ENCODE measurements around the gene PNKD. TPM values are rescaled to one million over a fixed set of nuclear protein-coding genes. Genes with fewer than 3 reads are reported as not detected.

Gene PNKD
- total and polyA plus RNA-seq, 2 of the 8 experiments (the other 6 are each of a cell fraction or from before 2014, with no cell fraction given): 43.9 to 65.4 TPM

DNA sequence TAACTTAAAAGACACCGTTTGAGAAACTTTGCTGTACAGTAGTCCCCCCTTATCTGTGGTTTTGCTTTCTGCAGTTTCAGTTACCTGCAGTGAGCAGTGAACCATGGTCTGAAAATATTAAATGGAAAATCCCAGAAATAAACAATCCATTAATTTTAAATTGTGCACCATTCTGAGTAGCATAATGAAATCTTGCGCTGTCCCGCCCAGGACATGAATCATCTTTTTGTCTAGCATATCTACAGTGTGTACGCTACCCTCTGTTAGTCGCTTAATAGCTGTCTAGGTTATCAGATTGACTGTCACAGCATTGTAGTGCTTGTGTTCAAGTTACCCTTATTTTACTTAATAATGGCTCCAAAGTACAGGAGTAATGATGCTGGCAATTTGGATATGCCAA lies 47.3 kb upstream of the PNKD start (continued):
- TF ChIP-seq, protein P1, sequence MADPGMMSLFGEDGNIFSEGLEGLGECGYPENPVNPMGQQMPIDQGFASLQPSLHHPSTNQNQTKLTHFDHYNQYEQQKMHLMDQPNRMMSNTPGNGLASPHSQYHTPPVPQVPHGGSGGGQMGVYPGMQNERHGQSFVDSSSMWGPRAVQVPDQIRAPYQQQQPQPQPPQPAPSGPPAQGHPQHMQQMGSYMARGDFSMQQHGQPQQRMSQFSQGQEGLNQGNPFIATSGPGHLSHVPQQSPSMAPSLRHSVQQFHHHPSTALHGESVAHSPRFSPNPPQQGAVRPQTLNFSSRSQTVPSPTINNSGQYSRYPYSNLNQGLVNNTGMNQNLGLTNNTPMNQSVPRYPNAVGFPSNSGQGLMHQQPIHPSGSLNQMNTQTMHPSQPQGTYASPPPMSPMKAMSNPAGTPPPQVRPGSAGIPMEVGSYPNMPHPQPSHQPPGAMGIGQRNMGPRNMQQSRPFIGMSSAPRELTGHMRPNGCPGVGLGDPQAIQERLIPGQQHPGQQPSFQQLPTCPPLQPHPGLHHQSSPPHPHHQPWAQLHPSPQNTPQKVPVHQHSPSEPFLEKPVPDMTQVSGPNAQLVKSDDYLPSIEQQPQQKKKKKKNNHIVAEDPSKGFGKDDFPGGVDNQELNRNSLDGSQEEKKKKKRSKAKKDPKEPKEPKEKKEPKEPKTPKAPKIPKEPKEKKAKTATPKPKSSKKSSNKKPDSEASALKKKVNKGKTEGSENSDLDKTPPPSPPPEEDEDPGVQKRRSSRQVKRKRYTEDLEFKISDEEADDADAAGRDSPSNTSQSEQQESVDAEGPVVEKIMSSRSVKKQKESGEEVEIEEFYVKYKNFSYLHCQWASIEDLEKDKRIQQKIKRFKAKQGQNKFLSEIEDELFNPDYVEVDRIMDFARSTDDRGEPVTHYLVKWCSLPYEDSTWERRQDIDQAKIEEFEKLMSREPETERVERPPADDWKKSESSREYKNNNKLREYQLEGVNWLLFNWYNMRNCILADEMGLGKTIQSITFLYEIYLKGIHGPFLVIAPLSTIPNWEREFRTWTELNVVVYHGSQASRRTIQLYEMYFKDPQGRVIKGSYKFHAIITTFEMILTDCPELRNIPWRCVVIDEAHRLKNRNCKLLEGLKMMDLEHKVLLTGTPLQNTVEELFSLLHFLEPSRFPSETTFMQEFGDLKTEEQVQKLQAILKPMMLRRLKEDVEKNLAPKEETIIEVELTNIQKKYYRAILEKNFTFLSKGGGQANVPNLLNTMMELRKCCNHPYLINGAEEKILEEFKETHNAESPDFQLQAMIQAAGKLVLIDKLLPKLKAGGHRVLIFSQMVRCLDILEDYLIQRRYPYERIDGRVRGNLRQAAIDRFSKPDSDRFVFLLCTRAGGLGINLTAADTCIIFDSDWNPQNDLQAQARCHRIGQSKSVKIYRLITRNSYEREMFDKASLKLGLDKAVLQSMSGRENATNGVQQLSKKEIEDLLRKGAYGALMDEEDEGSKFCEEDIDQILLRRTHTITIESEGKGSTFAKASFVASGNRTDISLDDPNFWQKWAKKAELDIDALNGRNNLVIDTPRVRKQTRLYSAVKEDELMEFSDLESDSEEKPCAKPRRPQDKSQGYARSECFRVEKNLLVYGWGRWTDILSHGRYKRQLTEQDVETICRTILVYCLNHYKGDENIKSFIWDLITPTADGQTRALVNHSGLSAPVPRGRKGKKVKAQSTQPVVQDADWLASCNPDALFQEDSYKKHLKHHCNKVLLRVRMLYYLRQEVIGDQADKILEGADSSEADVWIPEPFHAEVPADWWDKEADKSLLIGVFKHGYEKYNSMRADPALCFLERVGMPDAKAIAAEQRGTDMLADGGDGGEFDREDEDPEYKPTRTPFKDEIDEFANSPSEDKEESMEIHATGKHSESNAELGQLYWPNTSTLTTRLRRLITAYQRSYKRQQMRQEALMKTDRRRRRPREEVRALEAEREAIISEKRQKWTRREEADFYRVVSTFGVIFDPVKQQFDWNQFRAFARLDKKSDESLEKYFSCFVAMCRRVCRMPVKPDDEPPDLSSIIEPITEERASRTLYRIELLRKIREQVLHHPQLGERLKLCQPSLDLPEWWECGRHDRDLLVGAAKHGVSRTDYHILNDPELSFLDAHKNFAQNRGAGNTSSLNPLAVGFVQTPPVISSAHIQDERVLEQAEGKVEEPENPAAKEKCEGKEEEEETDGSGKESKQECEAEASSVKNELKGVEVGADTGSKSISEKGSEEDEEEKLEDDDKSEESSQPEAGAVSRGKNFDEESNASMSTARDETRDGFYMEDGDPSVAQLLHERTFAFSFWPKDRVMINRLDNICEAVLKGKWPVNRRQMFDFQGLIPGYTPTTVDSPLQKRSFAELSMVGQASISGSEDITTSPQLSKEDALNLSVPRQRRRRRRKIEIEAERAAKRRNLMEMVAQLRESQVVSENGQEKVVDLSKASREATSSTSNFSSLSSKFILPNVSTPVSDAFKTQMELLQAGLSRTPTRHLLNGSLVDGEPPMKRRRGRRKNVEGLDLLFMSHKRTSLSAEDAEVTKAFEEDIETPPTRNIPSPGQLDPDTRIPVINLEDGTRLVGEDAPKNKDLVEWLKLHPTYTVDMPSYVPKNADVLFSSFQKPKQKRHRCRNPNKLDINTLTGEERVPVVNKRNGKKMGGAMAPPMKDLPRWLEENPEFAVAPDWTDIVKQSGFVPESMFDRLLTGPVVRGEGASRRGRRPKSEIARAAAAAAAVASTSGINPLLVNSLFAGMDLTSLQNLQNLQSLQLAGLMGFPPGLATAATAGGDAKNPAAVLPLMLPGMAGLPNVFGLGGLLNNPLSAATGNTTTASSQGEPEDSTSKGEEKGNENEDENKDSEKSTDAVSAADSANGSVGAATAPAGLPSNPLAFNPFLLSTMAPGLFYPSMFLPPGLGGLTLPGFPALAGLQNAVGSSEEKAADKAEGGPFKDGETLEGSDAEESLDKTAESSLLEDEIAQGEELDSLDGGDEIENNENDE (IDR thresholded peaks at IDR 0.05; ENCODE audit: insufficient replicate concordance, low read length): no peak
- TF ChIP-seq KDM5A (IDR thresholded peaks at IDR 0.05; ENCODE audit: low read length): no peak
- no peak for TF ChIP-seq PHF8 (conservative IDR thresholded peaks at IDR 0.05; ENCODE audit: low read depth, low read length)
- no peak for TF ChIP-seq RAD21 (IDR thresholded peaks at IDR 0.05 in 1 of 2, conservative IDR thresholded peaks at IDR 0.05 in 1 of 2; ENCODE audit: low read depth in 2 of 2, low read length in 2 of 2)
- TF ChIP-seq SRF (IDR thresholded peaks at IDR 0.05; ENCODE audit: low read depth, low read length): no peak
- TF ChIP-seq RBBP5 (IDR thresholded peaks at IDR 0.05; ENCODE audit: borderline replicate concordance, low read depth, low read length): no peak
- no peak for TF ChIP-seq RFX5 (IDR thresholded peaks at IDR 0.05; ENCODE audit: borderline replicate concordance, low read depth, low read length)
